Measurements from ENCODE around the gene NCKAP5L.

DNA sequence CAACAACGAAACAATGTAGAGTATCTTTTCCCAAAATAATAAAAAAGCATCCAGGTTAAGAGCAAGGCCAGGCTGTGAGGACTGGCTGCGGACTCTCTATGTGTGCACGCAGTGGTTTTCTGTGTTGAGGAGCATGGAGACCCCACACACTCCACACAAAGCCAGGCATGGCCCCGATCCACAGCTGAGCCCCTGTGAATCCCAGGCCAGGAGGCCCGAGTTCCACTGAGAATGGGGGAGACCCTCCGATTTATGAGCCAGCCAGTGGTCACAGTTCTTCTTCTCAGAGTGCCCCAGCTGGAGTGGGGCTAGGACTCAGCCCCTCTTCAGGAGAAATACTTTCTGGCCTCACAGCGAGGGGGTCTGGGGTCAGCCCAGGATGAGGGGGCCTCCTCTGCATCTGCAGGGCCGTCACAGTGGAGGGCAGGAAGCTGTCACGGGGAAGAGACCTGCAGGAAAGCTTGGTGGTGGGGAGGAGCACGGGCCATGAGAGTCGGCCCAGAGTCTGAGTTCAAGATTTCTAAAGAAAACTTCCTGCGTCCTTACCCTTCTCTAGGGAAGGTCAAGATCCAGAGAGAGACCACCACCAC is 20.1 kb downstream of the NCKAP5L start:
- TF ChIP-seq, protein P1, sequence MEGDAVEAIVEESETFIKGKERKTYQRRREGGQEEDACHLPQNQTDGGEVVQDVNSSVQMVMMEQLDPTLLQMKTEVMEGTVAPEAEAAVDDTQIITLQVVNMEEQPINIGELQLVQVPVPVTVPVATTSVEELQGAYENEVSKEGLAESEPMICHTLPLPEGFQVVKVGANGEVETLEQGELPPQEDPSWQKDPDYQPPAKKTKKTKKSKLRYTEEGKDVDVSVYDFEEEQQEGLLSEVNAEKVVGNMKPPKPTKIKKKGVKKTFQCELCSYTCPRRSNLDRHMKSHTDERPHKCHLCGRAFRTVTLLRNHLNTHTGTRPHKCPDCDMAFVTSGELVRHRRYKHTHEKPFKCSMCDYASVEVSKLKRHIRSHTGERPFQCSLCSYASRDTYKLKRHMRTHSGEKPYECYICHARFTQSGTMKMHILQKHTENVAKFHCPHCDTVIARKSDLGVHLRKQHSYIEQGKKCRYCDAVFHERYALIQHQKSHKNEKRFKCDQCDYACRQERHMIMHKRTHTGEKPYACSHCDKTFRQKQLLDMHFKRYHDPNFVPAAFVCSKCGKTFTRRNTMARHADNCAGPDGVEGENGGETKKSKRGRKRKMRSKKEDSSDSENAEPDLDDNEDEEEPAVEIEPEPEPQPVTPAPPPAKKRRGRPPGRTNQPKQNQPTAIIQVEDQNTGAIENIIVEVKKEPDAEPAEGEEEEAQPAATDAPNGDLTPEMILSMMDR (conservative IDR thresholded peaks at IDR 0.05; ENCODE audit: low read depth, low read length) = no peak
- TF ChIP-seq EZH2 (IDR thresholded peaks at IDR 0.05; ENCODE audit: borderline replicate concordance, low read depth, low read length, poor library complexity, severe bottlenecking) = no peak
